ENCODE results near the gene NOL9. TPM values are rescaled to one million over a fixed set of nuclear protein-coding genes. Genes with fewer than 3 reads are reported as not detected.

NOL9 gene
- polyA plus RNA-seq, 3 donors: 14.8 to 15.9 (median 15.1) TPM

GRCh38 chr1:6528492-6528891 lies 25.8 kb downstream of the NOL9 start:
- DNase-seq (ENCODE audit: low read depth in 3 of 3, low spot score in 2 of 3): no peak

GRCh38 chr1:6526316-6526715 lies 28.0 kb downstream of the NOL9 start:
- DNase-seq (ENCODE audit: low read depth in 3 of 3, low spot score in 2 of 3): no peak

- DNase-seq (ENCODE audit: low read depth in 3 of 3, low spot score in 2 of 3): no peak
Observed at GRCh38 chr1:6523566-6523965, 30.7 kb downstream of the NOL9 start.

GRCh38 chr1:6521536-6521935 lies 32.8 kb downstream of the NOL9 start:
- no peak for DNase-seq (ENCODE audit: low read depth in 3 of 3, low spot score in 2 of 3)

GRCh38 chr1:6519935-6520671 lies 34.2 kb downstream of the NOL9 start:
- DNase-seq (ENCODE audit: low read depth in 3 of 3, low spot score in 2 of 3): no peak

GRCh38 chr1:6519491-6519934 lies 34.8 kb downstream of the NOL9 start:
- DNase-seq (ENCODE audit: low read depth in 3 of 3, low spot score in 2 of 3): no peak

GRCh38 chr1:6517435-6517851 lies 36.9 kb downstream of the NOL9 start:
- DNase-seq (ENCODE audit: low read depth in 3 of 3, low spot score in 2 of 3): no peak

- no peak for DNase-seq (ENCODE audit: low read depth in 3 of 3, low spot score in 2 of 3)
Observed at GRCh38 chr1:6515771-6516170, 38.5 kb downstream of the NOL9 start.

- DNase-seq (ENCODE audit: low read depth in 3 of 3, low spot score in 2 of 3): no peak
Observed at GRCh38 chr1:6513320-6513801, 41.0 kb downstream of the NOL9 start.

- no peak for DNase-seq (ENCODE audit: low read depth in 3 of 3, low spot score in 2 of 3)
Observed at GRCh38 chr1:6512908-6513280, 41.4 kb downstream of the NOL9 start.

- DNase-seq (ENCODE audit: low read depth in 3 of 3, low spot score in 2 of 3): no peak
Observed at GRCh38 chr1:6512245-6512907, 41.9 kb downstream of the NOL9 start.

GRCh38 chr1:6511561-6512244 lies 42.6 kb downstream of the NOL9 start:
- no peak for DNase-seq (ENCODE audit: low read depth in 3 of 3, low spot score in 2 of 3)

- no peak for DNase-seq (ENCODE audit: low read depth in 3 of 3, low spot score in 2 of 3)
Observed at GRCh38 chr1:6511056-6511455, 43.3 kb downstream of the NOL9 start.

GRCh38 chr1:6510493-6510892 lies 43.8 kb downstream of the NOL9 start:
- DNase-seq (ENCODE audit: low read depth in 3 of 3, low spot score in 2 of 3): no peak

- no peak for DNase-seq (ENCODE audit: low read depth in 3 of 3, low spot score in 2 of 3)
Observed at GRCh38 chr1:6509919-6510291, 44.4 kb downstream of the NOL9 start.

- DNase-seq (ENCODE audit: low read depth in 3 of 3, low spot score in 2 of 3): no peak
Observed at GRCh38 chr1:6509220-6509918, 44.9 kb downstream of the NOL9 start.

- no peak for DNase-seq (ENCODE audit: low read depth in 3 of 3, low spot score in 2 of 3)
Observed at GRCh38 chr1:6508816-6509189, 45.5 kb downstream of the NOL9 start.

GRCh38 chr1:6508154-6508815 lies 46.0 kb downstream of the NOL9 start:
- DNase-seq (ENCODE audit: low read depth in 3 of 3, low spot score in 2 of 3): no peak

GRCh38 chr1:6507461-6507911 lies 46.8 kb downstream of the NOL9 start:
- DNase-seq (ENCODE audit: low read depth in 3 of 3, low spot score in 2 of 3): no peak

GRCh38 chr1:6507037-6507428 lies 47.3 kb downstream of the NOL9 start:
- DNase-seq (ENCODE audit: low read depth in 3 of 3, low spot score in 2 of 3): no peak

Measured in right renal cortex interstitium (tissue), 3 donors.